Lung microvascular endothelial cell (primary cell): ENCODE measurements around the gene ABHD14A. TPM values are rescaled to one million over a fixed set of nuclear protein-coding genes. Genes with fewer than 3 reads are reported as not detected.

Experiments
- DNase-seq, 2 donors: peaks; one replicate each; pipeline versions ENCODE4 v3.0.0 to v3.0.0-alpha.2; 2010; ENCODE audit warnings: low read depth in 2 of 2
- total RNA-seq: library from RNA; depleted of rRNA; stranded (reverse); fragments of >200 nt; gene quantifications from 2 replicates; pipeline ENCODE4 v1.2.1, GENCODE V29; 2014

The ABHD14A gene
- total RNA-seq, 1 donor from 2014 or later: 3.4 TPM

GRCh38 chr3:51955893-51956770, 18.7 kb upstream of the ABHD14A start:
- peak; percentile 65 to 81 for DNase-seq

DNA sequence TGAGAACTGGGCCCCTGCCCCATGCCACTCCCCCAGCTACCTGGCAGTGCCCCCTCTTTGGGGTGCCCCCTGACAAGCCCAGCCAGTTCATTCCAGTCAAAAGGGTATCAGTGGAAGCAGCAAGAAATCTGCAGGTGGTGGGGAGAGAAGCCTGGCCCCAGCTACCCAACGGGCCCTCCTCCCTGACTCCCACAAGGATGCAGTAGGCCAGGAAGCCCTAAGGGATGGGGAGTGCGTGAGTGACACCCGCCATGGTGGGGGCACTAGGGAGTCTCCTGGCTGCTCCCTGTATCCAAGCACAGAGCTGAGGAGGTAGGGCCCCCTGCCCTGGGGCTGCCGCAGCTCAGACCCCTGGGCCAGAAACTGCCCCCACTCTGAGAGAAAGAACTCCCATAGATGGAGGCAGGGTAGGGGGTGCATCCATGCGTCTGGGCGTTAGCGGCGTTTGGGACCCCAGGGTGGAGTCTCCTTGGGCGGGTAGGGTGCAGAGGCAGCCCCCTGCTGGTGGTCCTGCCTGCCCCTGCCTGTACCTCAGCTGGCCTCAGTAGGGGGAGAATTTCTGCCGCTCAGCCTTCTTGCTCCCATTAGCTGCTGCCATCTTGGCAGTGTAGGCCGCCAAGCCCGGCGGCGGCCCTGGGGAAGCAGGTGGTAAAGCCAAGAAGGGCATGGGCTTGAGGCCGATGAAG, 17.2 kb upstream of the ABHD14A start:
- DNase-seq: no peak

- DNase-seq: no peak
Observed at GRCh38 chr3:51958603-51959521, 16.0 kb upstream of the ABHD14A start.

DNA sequence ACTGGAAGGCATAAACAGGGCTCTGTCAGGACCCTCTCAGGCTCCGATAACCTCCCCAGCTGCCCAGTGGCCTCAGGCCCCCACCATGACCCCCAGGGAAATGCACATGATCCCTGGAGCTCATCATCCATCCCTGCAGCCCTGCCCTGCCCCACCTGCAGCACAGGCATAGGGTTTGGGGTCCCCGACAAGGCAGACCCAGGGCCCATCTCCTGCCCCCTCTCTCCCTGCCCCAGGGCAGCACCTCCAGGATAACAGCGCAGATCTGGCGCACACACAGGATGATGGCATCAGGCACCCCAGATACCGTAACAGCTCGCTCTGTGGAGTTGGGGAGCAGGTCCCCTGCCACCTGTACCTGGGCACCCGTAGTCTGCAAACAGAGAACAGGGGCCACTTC, 15.2 kb upstream of the ABHD14A start:
- no peak for DNase-seq

GRCh38 chr3:51960386-51960785, 14.5 kb upstream of the ABHD14A start:
- DNase-seq: no peak

DNA sequence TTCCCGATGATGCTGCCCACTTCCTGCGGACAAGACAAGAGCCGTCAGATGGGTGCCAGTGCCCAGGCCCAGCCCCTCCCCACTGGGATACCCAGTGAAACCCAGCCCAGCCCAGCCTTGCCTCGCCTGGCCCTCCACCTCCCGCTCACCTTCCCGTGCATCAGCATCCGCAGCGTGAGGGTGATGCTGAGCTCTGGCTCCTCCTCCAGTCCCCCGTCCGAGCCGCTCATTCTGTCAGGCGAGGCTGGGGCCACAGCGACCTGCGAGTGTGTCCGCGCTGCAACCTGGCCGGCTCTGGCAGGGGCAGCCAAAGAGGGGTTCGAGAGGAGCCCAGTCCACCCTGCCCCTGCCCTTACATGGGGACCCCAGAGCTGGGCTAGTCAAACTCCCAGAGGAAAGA, 13.9 kb upstream of the ABHD14A start:
- no peak for DNase-seq

DNA sequence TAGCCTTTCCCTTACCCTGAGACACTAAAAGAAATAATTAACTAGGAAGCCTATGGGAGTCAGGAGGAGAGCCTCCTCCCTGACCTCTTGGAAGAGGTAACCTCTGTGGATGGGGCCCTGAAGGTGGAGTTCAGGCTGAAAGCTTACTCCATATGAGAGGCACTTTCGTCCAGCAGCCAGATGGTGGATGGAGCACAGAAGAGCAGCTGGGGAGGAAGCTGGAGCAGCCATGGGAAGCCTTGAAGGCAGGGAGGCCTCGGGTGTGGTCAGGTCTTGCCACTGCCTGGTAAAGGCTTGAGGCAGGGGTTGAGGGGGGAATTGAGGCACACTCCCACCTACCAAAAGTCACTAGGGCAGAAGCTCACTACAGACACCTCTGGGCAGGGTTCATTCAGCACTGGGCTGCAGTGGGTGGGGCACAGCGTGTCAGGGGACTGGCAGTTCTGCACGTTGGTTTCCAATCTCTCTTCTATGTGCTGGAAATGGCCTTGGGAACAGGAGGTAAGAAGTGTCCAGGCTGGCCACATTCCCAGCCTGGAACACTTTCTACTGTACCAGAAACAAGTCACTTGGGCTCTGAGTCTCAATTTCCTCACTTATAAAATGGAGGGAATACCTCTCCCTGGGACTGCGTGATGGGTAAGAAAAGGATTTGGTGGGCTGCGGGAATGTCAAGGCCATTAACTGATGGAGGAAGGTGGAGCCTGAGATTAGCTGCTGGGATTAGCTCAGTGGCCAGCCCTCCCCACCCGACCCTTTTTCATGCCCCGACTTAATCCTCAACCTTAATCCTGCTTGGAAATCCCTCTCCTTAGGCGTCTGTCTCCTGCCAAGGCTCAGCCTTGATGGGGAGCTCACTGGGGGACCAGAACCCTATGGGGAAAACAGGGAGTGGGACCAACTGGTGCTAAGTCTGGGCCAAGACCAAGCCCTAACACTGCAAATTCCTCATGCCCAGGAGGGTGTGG, 13.0 kb upstream of the ABHD14A start:
- no peak for DNase-seq

DNA sequence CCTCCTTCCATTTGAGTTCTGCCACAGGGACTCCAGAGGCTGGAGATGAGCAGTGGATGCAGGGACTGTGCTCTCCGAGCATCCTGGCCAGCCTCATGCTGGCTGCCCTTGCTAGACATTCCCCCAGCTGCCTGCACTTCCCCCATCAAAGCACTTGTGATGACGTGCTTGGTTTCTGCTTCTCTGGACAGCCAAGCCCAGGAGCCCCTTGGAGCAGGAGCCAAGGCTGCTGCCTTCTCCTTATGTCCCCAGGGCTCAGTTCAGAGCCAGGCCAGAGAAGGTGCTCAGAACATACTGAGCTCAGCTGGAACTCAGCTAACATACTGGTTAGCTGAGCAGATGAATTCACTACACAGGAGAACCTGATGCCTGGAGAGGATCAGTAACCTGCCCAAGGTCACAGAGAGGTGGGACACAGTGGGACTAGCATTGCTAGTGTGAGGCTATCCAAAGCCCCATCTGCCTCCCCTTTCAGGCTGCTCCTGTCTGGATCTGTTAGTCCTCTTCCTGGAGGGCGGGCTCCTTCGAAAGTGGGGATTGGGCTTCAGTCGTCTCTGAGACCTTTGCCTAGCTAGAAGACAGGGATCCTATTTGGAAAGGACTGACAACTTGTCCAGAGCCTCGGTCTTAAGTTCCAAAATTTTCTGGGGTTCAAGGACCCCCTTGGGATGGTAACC, 11.9 kb upstream of the ABHD14A start:
- no peak for DNase-seq

GRCh38 chr3:51963951-51964451, 10.9 kb upstream of the ABHD14A start:
- DNase-seq: no peak

DNA sequence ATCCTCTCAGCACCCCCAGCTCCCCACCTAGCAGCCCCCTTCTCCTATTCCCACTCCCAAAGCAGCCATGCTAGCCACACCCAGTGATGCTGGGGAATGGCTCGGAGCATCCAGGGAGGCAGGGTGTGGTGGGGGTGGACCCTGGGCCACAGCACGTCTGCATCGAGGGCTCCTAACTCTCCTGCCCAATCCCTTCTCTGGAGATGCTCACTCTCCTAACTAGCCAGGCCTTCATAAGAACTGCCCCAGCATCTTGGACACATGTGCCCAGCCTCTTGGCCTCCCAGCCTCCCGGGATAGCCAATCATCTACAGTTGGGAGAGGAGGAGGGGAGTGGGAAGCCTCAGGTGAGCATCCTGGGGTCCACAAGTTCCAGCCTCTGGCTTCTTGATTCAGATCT, 10.3 kb upstream of the ABHD14A start:
- DNase-seq: no peak

GRCh38 chr3:51966016-51966415, 8.8 kb upstream of the ABHD14A start:
- DNase-seq: no peak

DNA sequence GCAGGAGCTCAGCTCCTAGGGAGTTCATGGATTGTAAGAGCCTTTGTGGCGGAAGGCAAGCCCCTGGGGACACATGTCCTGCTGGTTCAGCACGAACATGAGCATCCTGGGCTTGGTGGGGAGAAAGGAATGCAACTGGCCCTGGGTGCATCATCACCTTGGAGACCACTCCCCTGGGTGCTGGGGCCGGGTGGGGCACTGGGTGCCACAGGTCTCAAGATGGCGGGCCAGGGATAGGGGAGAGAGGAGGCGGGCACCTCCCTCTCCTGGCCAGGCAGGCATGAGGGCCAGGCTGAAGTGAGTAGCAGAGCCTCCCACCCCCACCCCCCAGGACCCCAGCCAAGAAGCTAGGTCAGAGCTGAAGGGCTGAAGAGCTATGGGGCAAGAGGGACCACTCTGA, 8.4 kb upstream of the ABHD14A start:
- no peak for DNase-seq

DNA sequence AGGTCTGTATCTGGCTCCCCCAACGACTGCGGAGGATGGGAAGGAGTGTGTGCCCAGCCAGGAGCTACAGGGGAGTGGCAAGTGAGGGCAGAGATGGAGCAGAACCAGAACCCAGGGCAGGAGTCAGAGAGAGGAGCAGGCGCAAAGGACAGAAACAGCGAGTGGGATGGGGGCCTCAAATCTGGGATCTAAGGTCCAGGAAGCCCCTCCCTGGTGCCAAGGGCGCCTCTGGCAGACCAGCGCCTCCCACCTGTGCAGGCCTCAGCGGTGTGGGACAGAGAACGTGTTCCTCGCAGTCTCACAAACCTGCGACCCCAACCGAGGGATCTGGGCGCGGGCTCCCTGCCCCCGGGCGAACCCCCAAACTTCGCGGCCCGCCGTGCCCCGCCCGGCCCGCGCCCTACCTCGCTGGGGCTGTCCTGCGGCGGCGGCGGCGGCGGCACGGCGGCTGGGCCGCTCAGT, 7.9 kb upstream of the ABHD14A start:
- DNase-seq: no peak

GRCh38 chr3:51967384-51968169, 7.3 kb upstream of the ABHD14A start, which contains the start of gene PCBP4:
Gene PCBP4, minus strand, starts transcription at chr3:51967454. Its CDS starts 6,214 bp downstream, at chr3:51961240.
- DNase-seq: peak; percentile 39 to 70

DNA sequence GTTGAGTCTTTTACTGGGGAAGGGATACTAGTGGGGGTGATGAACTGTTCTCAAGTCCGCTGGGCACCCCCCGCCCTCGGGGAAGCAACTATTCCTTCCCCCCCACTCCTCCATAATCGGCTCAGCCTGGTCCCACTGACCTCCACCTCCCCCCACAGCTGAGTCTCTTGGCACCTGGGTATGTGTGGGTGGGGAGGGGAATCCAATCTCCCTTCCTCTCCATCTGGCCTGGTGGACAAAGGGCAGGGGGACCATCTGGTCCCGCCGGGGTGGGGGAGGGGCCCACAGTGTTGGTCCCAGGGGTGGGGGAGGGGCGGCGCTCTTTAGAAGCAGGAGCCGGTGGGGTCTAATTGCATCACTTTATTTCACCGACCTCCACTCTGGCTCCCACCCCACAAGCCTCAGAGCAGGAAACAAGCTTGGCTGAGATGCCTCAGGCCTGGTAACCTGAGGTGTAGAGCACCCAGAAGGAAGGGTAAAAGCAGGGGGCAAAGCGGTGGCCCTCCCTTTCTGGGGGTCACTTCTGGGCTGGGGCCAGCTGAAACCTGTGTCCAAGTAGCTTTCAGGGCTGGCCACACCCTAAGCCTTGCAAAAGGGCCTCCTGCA, 6.6 kb upstream of the ABHD14A start:
- peak in 1 of 2 donors; percentile 26 for DNase-seq

GRCh38 chr3:51968883-51969678, 5.8 kb upstream of the ABHD14A start:
- no peak for DNase-seq

GRCh38 chr3:51969841-51970240, 5.0 kb upstream of the ABHD14A start:
- no peak for DNase-seq
